Upper lobe of left lung (tissue), 6 donors: ENCODE data around the gene MFAP4. TPM values are rescaled to one million over a fixed set of nuclear protein-coding genes. Genes with fewer than 3 reads are reported as not detected.

Experiments used
- ATAC-seq, 2 donors: fragments of 200-7000 bp; cut with Tn5 transposase; one replicate each; pipeline ENCODE4 v1.9.1; 2022; ENCODE audit warnings: mild to moderate bottlenecking in 2 of 2, moderate library complexity in 2 of 2; ENCODE audit not compliant: low FRiP score in 2 of 2
- DNase-seq, 2 donors: peaks; one replicate each; pipeline ENCODE4 v3.0.0-alpha.2; 2019 to 2020
- H3K27ac ChIP-seq, 4 donors: fragments of 200-600 bp; sonication (generic); one replicate each; pipeline ENCODE4 v1.5.1; 2016 to 2019
- H3K27me3 ChIP-seq, 4 donors: fragments of 200-600 bp; sonication (generic); one replicate each; pipeline ENCODE4 v1.5.1; 2017 to 2019
- H3K36me3 ChIP-seq, 4 donors: fragments of 200-600 bp; sonication (generic); one replicate each; pipeline ENCODE4 v1.5.1; 2016 to 2019
- H3K4me1 ChIP-seq, 4 donors: fragments of 200-600 bp; sonication (generic); one replicate each; pipeline ENCODE4 v1.5.1; 2018 to 2019
- H3K4me3 ChIP-seq, 4 donors: fragments of 200-600 bp; sonication (generic); one replicate each; pipeline ENCODE4 v1.5.1; 2017 to 2019; ENCODE audit warnings: mild to moderate bottlenecking in 2 of 4, moderate library complexity in 1 of 4
- H3K9me3 ChIP-seq, 4 donors: fragments of 200-600 bp; sonication (generic); one replicate each; pipeline ENCODE4 v1.5.1; 2018 to 2019
- CTCF ChIP-seq, 6 experiments: fragments of 450-650 bp in 4 of 6; fragments of 200-600 bp in 2 of 6; sonication (generic) in 2 of 6; IDR thresholded peaks; one replicate each; pipeline ENCODE4 v1.5.1; 2016 to 2019; ENCODE audit warnings: antibody characterized with exemption in 6 of 6
- EP300 ChIP-seq, 4 donors: sonication (generic); formaldehyde crosslinking; IDR thresholded peaks; one replicate each; pipeline ENCODE4 v1.5.1; 2017; ENCODE audit warnings: antibody characterized with exemption in 4 of 4, control low read depth in 2 of 4
- POLR2A ChIP-seq, 4 donors: fragments of 450-650 bp; IDR thresholded peaks; one replicate each; pipeline ENCODE4 v1.5.1; 2016 to 2017; ENCODE audit warnings: antibody characterized with exemption in 4 of 4, mild to moderate bottlenecking in 2 of 4
- POLR2AphosphoS5 ChIP-seq, 2 donors: sonication (generic); formaldehyde crosslinking; IDR thresholded peaks; one replicate each; pipeline ENCODE4 v1.5.1; 2017; ENCODE audit warnings: antibody characterized with exemption in 2 of 2
- WGBS, 2 donors: methylation state at CpG; one replicate each; pipeline ENCODE4 v1.1.5; 2017 to 2018; 5-methylcytosine and 5-hydroxymethylcytosine counted together
- total RNA-seq, 6 donors: library from RNA; depleted of rRNA in 4 of 6; stranded (reverse); fragments of >200 nt in 4 of 6; gene quantifications; one replicate each; pipeline versions ENCODE4 v1.1.0 to v1.2.1, GENCODE V29; 2016 to 2021
- donor health status: DM: no; HTN: no; CAD: no; lungs with moderate emphysema.
- donor health status: DM: no; HTN: yes; CAD: no; lungs with severe emphysema.

MFAP4 gene
- total RNA-seq, 6 donors from 2014 or later, result 24.1 to 280 (median 175) TPM

GRCh38 chr17:19372866-19373504, 14.0 kb downstream of the MFAP4 start:
- WGBS, 2 donors, result 84% methylated on average over 8 of the region's 8 CpGs
- Histone ChIP-seq H3K27me3 (no peaks in the 10 kb centered on the region), H3K9me3 (no peaks in the 10 kb centered on the region), H3K27ac (no peak overlapping the region), H3K36me3 (no peaks in the 10 kb centered on the region), H3K4me3 (no peak overlapping the region), H3K4me1 (peaks cover 27 to 49% (median 38%) of the 10 kb centered on the region in 4 donors)
- DNase-seq, result no peak
- TF ChIP-seq CTCF (IDR thresholded peaks at IDR 0.05), result no peak
- no peak for TF ChIP-seq EP300 (IDR thresholded peaks at IDR 0.05)
- TF ChIP-seq POLR2A (IDR thresholded peaks at IDR 0.05), result no peak
- TF ChIP-seq POLR2AphosphoS5 (IDR thresholded peaks at IDR 0.05), result no peak
- ATAC-seq, result no peak

- WGBS, 2 donors, result 69 to 76% methylated on average over 11 to 12 of the region's 12 CpGs
- Histone ChIP-seq H3K9me3 (no peaks in the 10 kb centered on the region), H3K36me3 (no peaks in the 10 kb centered on the region), H3K27ac (no peak overlapping the region), H3K27me3 (no peaks in the 10 kb centered on the region), H3K4me3 (no peak overlapping the region), H3K4me1 (peaks cover 27 to 49% (median 38%) of the 10 kb centered on the region in 4 donors)
- TF ChIP-seq CTCF (IDR thresholded peaks at IDR 0.05) (no peak), POLR2AphosphoS5 (IDR thresholded peaks at IDR 0.05) (no peak)
- ATAC-seq, result no peak
- no peak for DNase-seq
Measured at GRCh38 chr17:19372439-19372838, 14.6 kb downstream of the MFAP4 start.

GRCh38 chr17:19372011-19372370, 15.0 kb downstream of the MFAP4 start:
- H3K27ac ChIP-seq, result no peak overlapping the region
- no peaks in the 10 kb centered on the region for H3K27me3 ChIP-seq
- 74 to 81% methylated on average over 9 of the region's 9 CpGs for WGBS, 2 donors
- no peak overlapping the region for H3K4me3 ChIP-seq
- DNase-seq (peak in 1 of 2 donors; percentile 58), ATAC-seq (no peak)
- H3K9me3 ChIP-seq, result no peaks in the 10 kb centered on the region
- H3K36me3 ChIP-seq, result no peaks in the 10 kb centered on the region
- H3K4me1 ChIP-seq, result peaks cover 24 to 46% (median 36%) of the 10 kb centered on the region in 4 donors
- no peak for TF ChIP-seq POLR2A (IDR thresholded peaks at IDR 0.05)
- TF ChIP-seq POLR2AphosphoS5 (IDR thresholded peaks at IDR 0.05), result no peak
- TF ChIP-seq CTCF (IDR thresholded peaks at IDR 0.05), result no peak
- no peak for TF ChIP-seq EP300 (IDR thresholded peaks at IDR 0.05)

GRCh38 chr17:19371259-19372010, 15.6 kb downstream of the MFAP4 start:
- H3K36me3 ChIP-seq, result no peaks in the 10 kb centered on the region
- H3K27ac ChIP-seq, result peak overlapping the region in 3 of 4 donors; percentile 24 to 81 (median 55)
- no peak for DNase-seq
- peaks cover 21 to 42% (median 32%) of the 10 kb centered on the region in 4 donors for H3K4me1 ChIP-seq
- TF ChIP-seq EP300 (IDR thresholded peaks at IDR 0.05), result no peak
- TF ChIP-seq POLR2AphosphoS5 (IDR thresholded peaks at IDR 0.05), result no peak
- no peak for TF ChIP-seq POLR2A (IDR thresholded peaks at IDR 0.05)
- no peak for TF ChIP-seq CTCF (IDR thresholded peaks at IDR 0.05)
- WGBS, 2 donors, result 66 to 82% methylated on average over 7 of the region's 7 CpGs
- no peak overlapping the region for H3K4me3 ChIP-seq
- H3K9me3 ChIP-seq, result no peaks in the 10 kb centered on the region
- no peaks in the 10 kb centered on the region for H3K27me3 ChIP-seq
- peak; percentile 18 to 28 for ATAC-seq
